GM19193 (cell line): ENCODE measurements around the gene PPIA.

ENCODE experiments used
- POLR2A ChIP-seq: IDR thresholded peaks from 4 replicates; pipeline ENCODE4 v1.6.1; 2011; ENCODE audit not compliant: insufficient read depth, insufficient read length; ENCODE audit errors: extremely low read depth

The PPIA gene

GRCh38 chr7:44761207-44762161 is 35.0 kb upstream of the PPIA start:
- TF ChIP-seq POLR2A: no peak

- no peak for TF ChIP-seq POLR2A
Measured at GRCh38 chr7:44762300-44762699, 34.2 kb upstream of the PPIA start.

GRCh38 chr7:44762726-44763522 is 33.6 kb upstream of the PPIA start:
- no peak for TF ChIP-seq POLR2A

GRCh38 chr7:44764081-44764480 is 32.4 kb upstream of the PPIA start:
- no peak for TF ChIP-seq POLR2A

GRCh38 chr7:44764665-44765578 is 31.6 kb upstream of the PPIA start:
- no peak for TF ChIP-seq POLR2A

- no peak for TF ChIP-seq POLR2A
Measured at GRCh38 chr7:44765579-44766415, 30.7 kb upstream of the PPIA start.

- no peak for TF ChIP-seq POLR2A
Measured at GRCh38 chr7:44766416-44766801, 30.1 kb upstream of the PPIA start.

DNA sequence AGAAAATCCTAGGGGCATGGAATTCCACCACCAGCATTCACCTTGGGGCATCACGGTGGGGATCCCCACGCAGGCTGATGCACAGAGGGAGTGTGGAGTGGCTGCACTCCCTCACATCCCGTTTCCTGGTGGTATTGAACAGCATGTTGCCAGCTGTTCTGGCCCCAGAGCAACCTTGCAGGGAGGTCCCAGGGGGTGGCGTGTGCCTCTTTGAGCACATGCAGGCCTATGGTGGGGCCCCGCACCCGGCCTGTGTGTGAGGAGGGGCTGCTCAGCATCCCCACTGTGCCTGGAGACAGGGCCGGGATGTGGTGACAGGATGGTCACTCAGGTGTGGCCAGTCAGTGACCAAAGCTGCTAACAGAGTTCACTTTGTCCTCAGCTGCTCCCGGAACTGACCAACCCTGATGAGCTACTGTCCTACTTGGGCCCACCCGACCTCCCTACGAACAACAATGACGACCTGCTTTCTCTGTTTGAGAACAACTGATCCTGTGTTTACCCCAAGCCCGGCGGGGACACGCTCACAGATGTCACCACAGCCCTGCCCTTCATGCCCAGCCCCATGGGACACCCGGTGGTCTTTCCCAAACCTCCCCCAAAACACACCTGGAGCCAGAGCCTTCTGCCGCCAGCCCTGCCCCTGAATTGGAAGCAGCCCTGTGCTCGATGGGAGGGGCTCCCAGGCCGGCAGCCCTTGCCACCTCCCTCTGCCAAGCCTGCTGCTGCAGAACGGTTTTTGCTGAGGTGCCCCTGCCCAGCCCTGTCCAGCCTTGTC is 29.2 kb upstream of the PPIA start:
- no peak for TF ChIP-seq POLR2A

DNA sequence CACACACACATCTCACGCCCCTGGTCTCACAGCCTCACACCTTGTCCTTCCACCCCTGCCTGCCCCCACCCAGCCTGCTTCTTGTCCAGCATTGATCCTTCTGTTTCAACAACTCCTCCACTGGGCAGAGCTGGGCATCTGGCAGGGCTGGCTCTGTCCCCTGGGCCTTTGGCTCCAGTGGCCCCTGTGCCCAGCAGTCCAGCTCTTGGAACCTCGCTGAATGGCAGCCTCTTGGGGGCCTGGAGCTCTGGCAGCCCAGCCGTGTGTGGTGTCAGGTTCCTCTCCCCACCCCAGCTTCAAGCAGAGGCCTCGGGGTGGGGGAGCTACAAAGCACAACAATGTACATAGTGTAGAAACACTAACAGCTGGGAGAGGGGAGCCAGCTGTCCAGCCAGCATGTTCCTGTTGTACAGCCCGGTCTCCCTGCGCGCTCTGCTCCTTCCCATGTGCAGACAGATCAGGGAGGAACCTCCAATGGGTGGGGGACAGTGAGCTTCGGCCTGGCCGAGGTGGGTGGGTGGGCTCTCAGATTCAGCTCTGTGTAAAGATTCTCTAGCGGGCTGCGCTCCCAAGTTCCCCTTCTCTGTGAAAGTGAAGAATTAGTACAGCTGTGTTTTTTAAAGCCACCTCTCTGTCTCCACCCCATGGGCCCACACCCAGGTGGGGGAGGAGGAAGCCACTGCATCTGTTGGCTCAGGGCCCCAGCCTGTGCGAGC is 28.4 kb upstream of the PPIA start:
- no peak for TF ChIP-seq POLR2A

GRCh38 chr7:44768628-44769371 is 27.7 kb upstream of the PPIA start:
- no peak for TF ChIP-seq POLR2A

DNA sequence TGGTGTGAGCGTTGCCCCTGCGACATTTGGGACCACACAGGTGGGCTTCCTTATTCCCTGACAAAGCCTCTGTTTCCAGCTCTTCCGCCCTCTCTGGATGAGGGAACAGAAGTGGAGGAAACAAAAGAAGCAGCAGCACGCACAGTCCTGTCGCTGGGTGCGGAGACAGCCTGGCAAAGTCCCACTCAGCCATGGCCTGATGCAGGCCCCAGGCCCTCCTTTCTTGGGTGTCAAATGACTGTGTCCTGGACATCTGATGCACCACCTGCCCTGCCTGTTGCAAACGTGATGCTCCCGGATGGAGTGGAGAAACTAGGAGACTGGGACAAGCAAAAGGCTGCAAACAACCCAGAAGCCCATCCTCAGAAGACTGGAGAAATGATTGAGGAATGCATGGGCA is 27.1 kb upstream of the PPIA start:
- TF ChIP-seq POLR2A: no peak

DNA sequence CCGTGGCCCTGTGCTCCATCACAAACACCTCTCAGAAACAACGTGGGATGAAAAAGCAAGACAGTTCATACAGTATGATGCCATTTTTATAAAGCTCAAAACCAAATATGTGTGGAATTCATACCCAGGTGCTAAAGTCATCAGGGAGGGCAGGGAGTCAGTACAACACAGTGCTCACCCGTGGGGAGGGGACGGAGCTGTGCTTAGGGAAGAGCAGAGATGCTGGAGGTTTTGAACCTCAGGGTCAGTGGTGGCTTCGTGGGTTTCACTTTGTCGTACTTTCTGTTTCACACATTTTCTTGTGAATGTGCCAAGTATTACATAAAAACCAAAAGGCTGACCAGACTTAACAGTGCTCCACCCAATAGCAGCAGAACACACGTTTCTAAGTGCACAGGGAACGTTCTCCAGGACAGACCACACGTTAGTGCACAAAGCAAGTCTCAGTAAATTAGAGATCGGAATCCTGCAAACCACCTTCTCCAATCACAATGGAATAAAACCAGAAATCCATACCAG is 26.6 kb upstream of the PPIA start:
- TF ChIP-seq POLR2A: no peak
